GM19395 (cell line): Measurements from ENCODE around the gene IQUB.
"Not testable (repeated sequence)": the region's sequence is repeated elsewhere in the genome, so short reads cannot be mapped to it uniquely, and the experiment has no call there.

Source experiments
- ATAC-seq: cut with Tn5 transposase; IDR thresholded peaks from one replicate; pipeline ENCODE4 v1.9.1; 2021; ENCODE audit warnings: mild to moderate bottlenecking, moderate library complexity; ENCODE audit not compliant: unreplicated experiment

Gene IQUB

GRCh38 chr7:123534383-123535260 is at the start of gene IQUB:
Gene IQUB (minus strand): TSS chr7:123534595. CDS start chr7:123512340, 22,255 bp downstream.
- peak; percentile 83 for ATAC-seq

DNA sequence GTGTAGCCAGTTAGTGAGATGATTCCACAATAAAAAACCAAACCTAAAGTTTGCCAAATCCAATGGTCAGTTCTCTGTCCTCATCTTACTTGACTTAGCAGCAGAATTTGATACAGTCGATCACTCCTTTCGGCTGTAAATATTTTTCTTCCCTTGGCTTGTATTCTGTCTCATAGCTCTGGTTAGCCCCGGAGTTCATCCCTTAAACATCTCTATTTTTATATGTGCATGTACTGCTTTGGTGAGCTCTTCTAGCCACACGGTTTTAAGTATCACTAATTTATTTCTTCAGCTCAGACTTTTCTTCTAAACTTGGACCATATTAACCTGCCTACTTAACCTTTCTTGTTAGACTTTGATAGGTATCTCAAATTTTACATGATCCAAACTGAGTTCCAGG is 49.4 kb upstream of the IQUB start:
- ATAC-seq = no peak

- no peak for ATAC-seq
These were observed 46.7 kb upstream of the IQUB start for GRCh38 chr7:123581162-123581459.

DNA sequence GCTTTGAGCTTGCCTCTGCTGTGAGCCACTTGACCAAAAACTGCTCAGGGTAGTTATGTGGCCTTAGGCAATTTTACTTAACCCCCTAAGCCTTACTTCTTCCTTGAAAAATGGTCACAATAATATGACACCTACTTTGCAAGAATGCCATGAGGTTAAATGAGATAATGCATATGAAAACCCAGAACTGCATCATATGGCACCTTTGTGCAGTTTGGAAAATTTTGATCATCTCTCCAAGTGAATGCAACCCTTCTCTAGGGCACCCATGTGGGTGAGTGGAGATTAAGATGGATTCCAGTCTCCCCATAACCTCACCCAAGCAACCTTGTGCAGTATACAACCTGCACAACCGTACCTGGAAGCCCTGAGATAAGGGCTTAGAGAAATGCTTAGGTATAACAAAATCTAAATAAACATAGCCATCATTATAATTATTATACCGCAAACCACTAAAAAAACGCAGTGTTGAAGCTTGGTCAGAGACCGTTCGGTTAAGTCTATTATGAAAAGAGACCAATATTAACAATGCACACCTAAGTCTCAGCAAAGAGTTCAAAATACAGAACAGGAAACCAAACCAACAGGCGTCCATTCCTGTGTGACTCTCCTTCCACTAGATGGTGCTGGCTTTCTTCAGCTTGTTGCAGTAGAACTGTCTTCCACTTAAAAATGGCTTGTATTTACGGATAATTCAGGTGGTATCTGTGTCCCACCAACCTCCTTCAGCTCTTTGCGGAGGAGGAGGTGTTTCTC is 46.2 kb upstream of the IQUB start:
- ATAC-seq = peak; percentile 90

DNA sequence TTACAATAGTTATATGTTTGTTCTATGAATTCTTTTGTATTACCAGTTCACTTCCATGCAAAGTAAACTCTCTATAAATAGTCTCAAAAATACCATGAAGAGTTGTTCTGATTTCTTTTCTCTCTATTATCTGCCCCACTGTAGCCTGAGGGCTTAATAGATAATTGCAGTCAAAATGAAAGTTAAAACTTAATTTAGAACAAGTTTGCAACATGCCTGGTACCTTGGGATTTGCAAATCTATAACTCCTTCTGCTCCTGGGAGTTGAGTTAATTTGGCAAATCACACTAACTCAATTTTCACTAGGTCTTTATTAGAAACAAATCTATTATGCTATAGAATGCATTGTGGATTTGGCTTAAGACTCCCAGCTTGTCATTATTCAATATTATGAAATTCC is 45.0 kb upstream of the IQUB start:
- no peak for ATAC-seq

GRCh38 chr7:123573896-123574467 is 39.6 kb upstream of the IQUB start:
- ATAC-seq = no peak

GRCh38 chr7:123573341-123573740 is 38.9 kb upstream of the IQUB start:
- no peak for ATAC-seq

DNA sequence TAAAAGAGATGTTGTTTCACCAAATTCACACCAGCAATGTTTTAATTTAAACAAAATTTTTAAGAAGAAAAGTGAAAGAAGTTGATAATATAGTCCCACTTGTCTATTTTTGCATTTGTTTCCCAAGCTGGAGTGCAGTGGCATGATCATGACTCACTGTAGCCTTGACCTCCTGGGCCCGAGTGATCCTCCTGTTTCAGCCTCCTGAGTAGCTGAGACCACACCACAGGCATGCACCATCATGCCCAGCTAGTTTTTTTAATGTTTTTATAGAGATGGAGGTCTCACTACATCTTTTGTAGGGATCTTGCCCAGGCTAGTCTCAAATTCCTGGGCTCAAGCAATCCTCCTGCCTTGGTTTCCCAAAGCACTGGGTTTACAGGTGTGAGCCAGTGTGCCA is 37.3 kb upstream of the IQUB start:
- no peak for ATAC-seq

GRCh38 chr7:123571187-123571586 is 36.8 kb upstream of the IQUB start:
- no peak for ATAC-seq

DNA sequence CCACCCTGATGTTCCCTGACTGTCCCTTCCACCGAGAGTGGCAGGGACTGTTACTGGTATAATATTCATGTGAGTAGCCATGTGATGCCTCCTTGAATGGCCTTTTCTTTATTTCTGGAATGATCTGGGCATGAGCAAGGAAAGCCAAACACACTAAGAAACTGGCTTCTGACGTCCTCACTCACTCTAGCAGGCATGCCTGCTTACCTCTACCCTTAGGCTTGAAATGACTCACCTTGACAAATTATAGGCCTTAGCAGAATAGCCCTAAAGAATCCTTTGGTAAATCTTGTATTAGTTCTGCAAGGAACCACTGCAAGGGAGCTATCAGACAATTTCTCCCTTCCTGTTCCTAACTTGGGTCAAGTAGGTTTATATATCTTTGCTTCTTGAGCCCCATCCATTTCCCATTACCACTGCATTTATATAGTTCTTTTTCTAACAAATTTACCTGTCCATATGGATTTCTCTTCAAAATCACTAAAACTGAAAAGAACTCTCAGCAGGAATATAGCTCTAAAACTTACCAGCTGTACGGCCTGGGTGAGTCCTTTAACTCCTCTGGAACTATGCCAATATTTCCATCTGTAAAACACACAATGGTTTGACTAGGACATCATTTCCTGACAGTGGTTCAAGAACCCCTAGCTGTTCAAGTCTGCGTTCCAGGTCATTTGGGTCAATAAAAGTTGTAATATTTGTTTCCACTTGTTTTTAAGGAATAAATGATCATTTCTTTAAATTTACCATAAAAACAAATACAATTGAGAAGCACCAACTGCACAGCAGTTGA is 36.2 kb upstream of the IQUB start:
- ATAC-seq = no peak

- no peak for ATAC-seq
These were observed 35.1 kb upstream of the IQUB start for GRCh38 chr7:123569352-123570010.

DNA sequence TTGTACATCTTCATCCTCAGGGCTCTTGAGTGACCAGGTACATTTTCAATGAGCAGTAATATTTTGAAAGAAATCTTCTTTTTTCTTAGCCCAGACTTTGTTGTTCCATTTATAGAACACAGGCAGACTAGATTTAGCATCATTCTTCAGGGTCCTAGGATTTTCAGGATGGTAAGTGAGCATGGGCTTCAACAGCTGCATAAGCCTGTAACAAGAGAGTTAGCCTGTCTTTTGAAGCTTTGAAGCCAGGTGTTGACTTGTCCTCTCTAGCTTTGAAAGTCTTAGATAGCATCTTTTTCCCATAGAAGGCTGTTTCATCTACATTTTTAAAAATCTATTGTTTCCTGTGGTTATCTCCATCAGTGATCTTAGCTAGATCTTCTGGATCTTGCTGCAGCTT is 27.7 kb upstream of the IQUB start:
- no peak for ATAC-seq

DNA sequence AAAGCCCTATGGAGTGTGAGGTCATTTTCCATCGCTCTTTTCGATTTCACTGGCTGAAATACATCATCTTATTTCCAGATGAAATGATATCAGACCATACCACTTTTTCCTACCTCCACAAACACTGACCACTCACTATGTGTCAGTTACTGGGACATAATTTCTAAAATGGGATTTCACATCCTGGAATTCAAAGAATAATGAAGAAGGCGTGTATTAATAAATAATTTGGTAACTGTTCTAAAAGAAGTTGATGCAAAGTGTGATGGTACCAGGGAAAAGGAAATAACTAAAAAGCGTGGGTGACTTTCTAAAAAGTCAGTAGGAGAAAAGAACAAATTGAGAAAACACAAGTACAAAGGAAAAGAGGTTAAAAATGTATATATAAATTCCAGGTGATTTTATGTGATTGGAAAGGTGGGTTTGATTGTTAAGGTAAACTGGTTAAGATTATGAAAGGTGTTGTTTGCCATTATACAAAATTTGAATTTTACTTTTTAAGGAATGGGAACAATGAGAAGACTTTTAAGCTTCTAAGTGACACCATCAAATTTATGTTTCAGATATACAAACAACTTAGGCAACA is 24.0 kb upstream of the IQUB start:
- ATAC-seq = no peak

GRCh38 chr7:123557398-123558288 is 23.2 kb upstream of the IQUB start, which contains the start of gene NDUFA5:
Gene NDUFA5 (minus strand): TSS chr7:123557818. CDS start chr7:123557795, 23 bp downstream.
- ATAC-seq = peak; percentile 94

- no peak for ATAC-seq
These were observed 22.6 kb upstream of the IQUB start for GRCh38 chr7:123557016-123557397.

DNA sequence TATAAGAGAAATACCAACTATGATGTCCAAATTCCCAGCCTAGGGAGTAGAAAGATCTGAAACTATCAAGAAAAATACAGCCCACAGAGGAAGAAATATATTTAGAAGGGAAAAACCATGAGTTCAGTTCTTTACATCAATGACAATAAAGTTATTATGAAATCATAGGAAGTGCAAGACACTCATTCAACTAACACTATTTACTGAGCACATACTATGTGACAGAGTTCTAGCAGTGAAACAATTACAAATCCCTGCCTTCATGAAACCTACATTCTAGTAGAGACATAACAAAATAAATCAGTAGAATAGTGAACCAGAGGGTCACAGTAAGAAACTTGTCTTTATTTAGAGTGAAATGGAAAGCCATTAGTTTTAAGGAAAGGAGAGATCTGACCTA is 21.1 kb upstream of the IQUB start:
- ATAC-seq = no peak

- ATAC-seq = no peak
These were observed 18.8 kb upstream of the IQUB start for GRCh38 chr7:123553159-123553558.

DNA sequence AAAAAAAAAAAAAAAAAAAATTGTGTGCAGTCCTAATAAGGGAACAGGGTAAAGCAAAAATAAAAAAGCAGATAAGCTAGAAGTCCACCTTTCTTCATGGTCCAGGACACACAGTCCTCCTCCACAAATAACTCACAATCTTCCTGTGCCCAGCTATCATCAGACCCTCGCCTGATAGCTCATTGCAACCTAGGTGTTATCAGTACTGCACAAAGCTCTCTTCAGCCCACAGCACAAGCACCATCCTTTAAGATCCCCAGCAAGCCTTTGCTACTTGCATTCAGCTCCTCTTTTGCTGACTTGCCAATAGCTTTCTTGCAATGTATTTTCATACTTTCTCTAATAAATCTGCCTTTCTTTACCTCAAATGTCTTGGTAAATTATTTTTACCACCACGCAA is 18.2 kb upstream of the IQUB start:
- no peak for ATAC-seq

DNA sequence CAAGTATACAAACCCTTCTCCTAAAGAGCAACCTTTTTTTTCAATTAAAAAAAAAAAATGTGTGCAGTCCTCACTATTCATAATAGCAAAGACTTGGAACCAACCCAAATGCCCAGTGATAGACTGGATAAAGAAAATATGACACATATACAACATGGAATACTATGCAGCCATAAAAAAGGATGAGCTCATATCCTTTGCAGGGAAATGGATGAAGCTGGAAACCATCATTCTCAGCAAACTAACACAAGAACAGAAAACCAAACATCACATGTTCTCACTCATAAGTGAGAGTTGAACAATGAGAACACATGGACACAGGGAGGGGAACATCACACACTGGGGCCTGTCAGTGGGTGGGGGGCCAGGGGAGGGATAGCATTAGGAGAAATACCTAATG is 17.7 kb upstream of the IQUB start:
- not testable (repeated sequence) for ATAC-seq
